GM21526 (cell line): ENCODE results near the gene ODF4.

ENCODE experiments used
- ATAC-seq: cut with Tn5 transposase; IDR thresholded peaks from one replicate; pipeline ENCODE4 v1.9.1; 2021; ENCODE audit warnings: moderate library complexity; ENCODE audit not compliant: unreplicated experiment, low FRiP score

Gene ODF4, protein sequence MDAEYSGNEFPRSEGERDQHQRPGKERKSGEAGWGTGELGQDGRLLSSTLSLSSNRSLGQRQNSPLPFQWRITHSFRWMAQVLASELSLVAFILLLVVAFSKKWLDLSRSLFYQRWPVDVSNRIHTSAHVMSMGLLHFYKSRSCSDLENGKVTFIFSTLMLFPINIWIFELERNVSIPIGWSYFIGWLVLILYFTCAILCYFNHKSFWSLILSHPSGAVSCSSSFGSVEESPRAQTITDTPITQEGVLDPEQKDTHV

DNA sequence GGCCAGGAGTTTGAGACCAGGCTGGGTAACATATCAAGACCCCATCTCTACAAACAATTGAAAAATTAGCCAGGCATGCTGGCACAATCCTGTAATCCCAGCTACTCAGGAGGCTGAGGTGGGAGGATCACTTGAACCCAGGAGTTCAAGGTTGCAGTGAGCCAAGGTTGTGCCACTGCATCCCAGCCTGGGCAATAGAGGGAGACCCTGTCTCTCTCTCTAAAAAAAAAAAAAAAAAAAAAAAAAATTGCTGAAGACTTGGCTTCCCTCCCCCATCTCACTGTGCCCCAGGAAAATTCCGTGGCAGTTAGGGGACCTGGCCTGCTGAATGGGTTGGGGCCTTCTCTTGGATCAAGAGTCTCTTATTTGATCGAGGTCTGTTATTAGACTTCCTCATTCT lies at the start of gene ODF4:
Gene ODF4 (plus strand): TSS at position 301 of the 400 bp plus-strand sequence. CDS start 212 bp downstream, outside the sequence.
- no peak for ATAC-seq

DNA sequence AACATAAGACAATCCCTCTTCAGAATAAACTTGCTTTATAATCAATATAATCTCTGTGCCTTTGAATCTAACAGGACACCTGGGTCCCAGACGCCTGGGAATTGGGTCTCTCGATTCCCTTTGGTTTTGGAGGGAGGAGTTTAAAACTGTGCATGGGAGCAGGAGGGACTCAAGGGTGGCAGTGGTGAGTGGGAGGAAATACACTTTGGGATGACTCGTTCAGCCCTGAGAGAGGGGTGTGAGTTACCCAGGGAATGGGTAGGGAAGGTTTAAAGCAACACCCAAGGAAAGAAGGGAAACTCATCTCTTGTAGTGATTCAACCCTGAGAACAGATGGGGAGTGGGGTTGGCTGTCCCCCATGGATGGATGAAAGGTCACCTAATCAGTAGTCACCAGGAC lies 49.6 kb upstream of the ODF4 start:
- ATAC-seq: no peak

DNA sequence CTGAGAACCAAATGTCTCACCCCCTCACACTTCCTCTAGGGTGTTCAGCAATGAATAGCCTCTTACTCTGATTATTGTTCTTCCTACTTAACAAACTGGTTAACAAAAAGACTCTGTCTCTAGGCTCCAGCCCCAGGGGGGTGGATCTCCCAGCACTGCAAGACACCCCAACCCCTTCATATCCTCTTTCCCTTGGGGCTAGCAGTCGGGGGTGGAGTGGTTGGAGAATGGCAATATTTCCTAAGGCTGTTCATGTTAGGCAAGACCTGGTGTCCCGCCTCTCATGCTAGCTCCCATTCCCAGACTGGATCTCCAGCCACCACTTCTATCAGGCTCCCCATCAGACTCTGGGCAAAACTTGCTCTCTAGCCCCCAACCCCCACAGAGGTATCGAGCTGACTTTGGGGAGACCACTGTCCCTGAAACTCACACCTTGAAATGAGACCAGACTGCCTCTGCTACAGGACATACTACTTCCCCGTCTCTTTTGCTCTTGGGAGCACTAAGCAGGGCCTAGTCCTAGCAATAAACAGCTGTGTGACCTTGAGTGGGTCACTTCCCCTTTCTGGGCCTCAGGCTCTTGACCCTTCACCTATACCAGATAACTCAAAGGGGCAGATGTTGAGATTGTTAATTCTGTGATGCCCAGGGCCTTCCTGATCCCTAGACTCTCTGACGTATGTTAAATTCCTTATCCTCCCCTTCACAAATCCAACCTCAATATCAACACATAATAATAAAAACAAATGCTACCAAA lies 46.8 kb upstream of the ODF4 start:
- ATAC-seq: no peak

DNA sequence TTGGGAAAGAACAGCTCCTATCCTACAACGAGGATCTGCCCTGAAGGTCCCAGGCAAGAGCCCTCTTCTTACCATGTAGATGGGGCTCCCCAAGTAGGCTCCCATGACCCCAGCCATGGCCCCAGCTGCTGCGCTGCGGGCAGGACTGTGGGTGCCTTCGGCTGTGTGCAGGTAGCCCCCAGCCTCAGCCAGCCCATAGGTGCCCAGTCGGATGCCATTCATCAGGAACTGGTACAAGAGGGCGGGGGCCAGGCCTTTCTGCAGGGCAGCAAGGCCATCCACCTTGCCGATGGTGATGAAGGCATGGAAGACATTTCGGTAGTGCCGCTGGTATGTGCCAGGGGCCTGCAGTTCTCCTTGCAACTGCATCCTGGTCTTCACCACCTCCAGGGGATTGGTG lies 45.3 kb upstream of the ODF4 start:
- ATAC-seq: no peak

DNA sequence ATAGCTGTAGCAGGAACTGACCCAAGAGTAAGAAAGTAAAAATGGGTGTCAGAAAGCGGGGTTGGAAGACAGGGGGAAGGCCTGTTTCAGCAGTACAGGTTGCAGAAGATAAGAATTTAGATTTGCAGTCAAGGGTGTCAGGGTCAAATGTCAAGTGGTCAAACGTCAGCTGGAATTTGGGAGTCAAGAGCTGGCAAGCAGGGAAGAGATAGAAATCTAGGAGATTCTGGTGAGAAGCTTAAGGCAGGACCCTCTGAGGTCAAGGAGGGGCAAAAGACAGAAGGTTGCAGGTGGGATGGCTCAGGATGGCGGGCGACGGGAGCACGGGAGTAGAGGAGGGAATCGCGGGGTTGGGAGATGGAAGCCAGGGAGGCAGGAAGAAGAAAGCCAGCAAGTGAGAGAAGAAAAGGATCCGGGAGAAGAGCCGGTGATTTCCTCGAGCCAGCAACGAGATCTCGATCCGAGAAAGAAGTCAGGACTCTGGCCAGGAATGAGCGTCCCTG lies 44.8 kb upstream of the ODF4 start:
- no peak for ATAC-seq

DNA sequence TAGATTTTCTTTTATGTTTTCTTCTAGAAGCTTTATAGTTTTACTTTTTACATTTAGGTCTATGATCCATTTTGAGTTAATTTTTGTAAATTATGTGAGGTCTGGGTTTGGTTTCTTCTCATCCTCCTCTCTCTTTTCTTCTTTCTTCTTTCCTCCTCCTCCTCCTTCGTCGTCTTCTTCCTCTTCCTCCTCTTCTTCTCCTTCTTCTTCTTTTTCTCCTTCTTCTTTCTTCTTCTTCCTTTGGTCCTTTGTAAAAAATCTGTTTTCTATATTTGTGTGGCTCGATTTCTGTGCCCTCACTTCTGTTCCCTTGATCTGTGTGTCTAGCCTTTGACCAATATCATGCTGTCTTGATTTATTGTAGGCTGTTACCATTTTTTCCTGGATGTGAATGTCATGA lies 39.4 kb upstream of the ODF4 start:
- ATAC-seq: no peak

DNA sequence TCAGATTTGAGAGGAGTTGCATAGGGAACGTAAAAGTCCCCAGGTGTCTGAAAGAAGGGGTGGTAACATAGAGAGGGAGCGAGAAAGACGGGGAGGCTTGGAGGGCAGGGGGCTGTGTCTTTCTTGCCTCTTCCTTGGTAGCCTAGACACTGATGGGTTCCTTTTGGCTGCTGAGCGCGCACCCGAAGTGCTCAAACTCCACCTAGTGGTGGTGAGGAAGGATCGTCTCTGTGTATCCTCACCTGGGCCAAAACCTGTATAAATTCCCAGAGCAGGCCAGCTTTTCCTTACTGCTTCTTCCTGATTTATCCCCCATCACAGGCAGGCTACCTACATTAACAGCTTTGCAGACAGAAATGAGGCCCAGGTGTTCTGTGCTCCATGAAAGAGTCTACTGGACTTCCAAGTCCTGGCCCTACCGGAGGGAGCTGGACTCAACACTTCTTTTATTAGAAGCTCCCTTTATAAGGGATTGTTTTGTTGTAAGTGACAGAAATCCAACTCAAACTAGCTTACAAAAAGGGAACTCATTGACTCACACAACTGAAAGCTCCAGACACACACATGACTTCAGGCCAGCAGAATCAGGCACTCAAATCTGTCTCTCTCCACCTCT lies 38.9 kb upstream of the ODF4 start:
- ATAC-seq: no peak

DNA sequence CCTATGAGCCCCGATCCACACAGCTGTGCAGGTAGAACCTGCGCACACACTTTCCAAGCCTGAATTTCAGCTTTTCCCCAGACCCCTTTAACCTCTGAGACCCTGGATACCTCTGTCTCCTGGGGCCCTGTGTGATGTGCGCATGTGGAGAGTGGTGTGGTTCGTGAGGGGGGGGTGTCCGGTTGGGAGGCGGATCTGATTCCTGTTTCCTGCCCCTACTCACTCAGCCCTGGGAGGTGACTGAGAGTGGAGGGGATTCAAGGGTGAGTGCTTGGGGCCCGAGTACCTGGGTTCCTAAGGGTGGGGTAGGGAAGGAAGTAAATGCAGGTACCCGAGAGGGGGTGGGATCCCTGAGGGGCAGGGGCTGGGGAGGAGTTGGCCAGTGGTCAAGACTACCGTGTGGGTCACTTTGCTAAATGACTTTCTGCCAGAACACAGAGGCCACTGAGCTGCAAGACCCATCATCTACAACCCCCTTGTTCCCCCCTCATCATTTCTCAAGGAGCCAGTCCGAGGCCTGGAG lies 29.0 kb upstream of the ODF4 start:
- no peak for ATAC-seq

DNA sequence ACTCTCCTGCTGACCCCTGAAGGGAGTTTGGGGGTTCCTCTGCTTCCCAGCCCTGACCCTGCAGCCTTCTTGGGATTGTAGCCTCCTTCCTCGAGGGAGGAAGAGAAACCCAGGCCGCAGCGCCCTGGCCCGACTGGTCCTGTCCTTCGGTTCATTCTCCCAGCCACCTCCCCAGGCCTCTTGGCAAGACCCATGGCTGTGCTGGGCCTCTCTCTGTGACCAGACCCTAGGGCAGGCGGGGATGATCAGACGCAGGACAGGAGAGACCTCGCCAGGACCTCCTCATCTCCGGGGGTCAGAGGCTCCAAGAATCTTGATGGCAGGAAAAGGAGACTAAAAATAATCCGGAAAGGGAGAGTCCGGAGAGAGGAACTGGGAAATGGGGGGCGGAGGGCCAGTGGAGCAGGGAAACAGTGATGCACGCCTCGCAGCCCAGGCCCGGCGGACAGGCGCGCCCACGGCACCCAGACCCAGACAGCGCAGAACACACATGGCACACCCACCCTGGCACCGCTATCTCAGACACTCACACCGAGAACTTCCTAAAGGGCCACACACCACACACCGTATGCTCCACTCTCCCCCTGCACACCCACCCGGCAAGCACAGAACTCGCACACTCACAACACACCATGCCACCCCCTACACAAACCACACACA lies 28.4 kb upstream of the ODF4 start:
- ATAC-seq: no peak

DNA sequence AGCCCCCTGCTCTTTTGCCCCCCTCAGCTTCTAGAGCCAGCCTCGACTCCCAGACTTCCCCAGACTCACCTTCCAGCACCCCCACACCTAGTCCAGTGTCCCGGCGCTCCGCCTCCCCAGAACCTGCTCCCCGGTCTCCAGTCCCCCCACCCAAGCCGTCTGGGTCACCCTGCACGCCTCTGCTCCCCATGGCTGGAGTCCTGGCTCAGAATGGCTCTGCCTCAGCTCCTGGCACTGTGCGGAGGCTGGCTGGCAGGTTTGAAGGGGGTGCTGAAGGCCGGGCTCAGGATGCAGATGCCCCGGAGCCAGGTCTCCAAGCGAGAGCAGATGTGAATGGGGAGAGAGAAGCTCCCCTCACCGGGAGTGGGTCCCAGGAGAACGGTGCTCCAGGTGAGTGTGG lies 27.4 kb upstream of the ODF4 start:
- ATAC-seq: no peak

DNA sequence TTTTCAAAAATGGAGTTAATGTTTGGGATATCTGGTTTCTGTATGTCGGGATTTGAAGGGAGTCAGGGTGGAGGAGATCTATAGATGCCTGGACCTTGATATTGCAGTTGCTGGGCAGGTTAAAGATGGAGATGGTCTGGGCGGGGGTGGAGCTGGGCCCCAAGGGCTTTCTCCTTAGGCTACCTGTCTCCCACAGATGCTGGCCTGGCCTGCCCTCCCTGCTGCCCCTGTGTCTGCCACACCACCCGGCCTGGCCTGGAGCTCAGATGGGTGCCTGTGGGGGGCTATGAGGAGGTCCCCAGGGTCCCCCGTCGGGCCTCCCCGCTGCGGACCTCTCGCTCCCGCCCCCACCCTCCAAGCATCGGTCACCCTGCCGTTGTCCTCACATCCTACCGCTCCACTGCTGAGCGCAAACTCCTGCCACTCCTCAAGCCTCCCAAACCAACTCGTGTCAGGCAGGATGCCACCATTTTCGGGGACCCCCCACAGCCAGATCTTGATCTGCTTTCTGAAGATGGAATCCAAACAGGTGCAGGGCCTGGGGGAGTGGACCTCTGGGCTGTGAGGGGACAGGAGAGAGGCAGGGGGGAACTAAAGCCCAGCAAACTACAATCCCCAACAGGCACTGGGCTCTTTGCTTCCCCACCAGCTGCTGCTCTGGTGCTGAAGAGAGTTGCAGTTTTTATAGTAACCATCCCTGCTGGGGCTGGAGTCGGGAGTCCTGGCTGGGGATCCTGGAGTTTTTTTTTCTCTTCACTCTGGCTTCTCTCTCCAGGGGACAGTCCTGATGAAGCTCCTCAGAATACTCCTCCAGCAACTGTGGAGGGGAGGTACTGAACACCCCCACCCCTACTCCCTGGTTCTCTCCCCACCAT lies 26.7 kb upstream of the ODF4 start:
- ATAC-seq: no peak

DNA sequence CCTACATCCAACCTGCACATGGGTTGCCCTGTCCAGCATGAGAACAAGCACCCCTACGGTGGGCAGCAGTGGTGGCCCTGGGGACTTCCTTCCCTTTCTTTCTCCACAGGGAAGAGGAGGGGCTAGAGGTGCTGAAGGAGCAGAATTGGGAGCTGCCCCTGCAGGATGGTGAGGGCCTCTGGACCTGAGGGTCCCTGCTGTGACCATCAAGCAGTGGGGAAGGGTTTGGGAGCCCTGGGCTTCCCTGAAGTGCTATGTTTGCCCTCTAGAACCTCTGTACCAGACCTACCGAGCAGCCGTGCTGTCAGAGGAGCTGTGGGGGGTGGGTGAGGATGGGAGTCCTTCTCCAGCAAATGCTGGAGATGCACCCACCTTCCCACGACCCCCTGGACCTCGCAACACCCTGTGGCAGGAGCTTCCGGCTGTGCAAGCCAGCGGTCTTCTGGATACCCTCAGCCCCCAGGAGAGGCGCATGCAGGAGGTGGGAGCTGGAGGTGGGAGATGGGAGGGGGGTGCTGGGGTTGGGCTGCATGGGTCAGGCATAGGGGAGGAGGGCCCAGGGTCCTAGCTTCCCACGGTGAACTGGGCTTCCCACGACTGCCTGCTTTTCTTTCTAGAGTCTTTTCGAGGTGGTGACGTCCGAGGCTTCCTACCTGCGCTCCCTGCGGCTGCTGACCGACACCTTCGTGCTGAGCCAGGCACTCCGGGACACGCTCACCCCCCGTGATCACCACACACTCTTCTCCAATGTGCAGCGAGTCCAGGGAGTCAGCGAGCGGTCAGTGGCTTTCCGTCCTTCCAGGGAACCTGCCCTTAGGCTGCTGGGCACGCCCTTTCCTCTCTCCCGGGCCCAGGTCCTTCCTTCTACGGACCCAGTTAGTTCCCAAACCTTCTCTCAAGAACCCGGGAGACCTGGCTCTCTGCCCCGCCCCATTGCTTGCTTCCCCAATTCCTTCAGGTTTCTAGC lies 24.6 kb upstream of the ODF4 start:
- ATAC-seq: no peak

DNA sequence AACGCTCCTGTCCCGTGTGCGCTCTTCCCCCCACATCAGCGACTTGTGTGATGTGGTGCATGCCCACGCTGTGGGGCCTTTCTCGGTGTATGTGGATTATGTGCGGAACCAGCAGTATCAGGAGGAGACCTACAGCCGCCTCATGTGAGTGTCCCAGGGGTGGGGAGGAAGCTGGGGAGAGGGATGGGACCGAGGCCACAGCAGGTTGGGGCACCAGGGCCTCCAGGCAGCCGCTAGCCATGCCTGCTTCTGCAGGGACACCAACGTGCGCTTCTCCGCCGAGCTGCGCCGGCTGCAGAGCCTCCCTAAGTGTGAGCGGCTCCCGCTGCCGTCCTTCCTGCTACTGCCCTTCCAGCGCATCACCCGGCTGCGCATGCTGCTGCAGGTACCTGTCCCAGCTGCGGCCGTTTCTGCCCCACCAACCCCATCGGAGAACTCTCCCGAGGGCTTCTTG lies 23.8 kb upstream of the ODF4 start:
- no peak for ATAC-seq

DNA sequence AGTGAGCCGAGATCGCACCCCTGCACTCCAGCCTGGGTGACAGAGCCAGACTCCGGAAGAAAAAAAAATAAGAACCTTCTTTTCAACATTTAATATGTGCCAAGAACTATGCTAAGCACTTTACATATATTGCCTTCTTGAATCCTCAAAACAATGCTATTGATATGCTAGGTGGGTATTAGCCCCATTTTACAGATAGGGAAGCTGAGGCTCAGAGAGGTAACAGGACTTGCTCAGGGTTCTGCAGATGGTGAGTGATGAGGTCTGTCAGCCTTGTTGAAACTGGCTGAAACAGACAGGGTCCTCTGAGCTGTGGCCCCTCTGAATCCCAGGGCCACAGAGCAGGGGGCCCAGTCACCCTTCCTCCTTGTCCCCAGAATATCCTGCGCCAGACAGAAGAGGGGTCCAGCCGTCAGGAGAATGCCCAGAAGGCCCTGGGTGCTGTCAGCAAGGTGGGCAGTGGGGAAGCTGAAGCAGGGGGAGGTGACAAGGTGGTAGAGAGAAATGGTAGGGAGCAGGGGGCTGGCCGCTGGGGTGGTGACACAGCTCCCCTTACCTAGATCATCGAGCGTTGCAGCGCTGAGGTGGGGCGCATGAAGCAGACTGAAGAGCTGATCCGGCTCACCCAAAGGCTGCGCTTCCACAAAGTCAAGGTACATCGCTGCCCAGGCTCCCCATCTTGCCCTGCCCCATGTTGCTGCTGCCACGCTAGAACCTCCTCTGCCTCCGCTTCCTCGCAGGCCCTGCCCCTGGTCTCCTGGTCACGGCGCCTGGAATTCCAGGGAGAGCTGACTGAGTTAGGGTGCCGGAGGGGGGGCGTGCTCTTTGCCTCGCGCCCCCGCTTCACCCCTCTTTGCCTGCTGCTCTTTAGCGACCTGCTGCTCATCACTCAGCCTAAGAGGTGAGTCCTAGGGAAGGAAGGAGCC lies 21.4 kb upstream of the ODF4 start:
- no peak for ATAC-seq

DNA sequence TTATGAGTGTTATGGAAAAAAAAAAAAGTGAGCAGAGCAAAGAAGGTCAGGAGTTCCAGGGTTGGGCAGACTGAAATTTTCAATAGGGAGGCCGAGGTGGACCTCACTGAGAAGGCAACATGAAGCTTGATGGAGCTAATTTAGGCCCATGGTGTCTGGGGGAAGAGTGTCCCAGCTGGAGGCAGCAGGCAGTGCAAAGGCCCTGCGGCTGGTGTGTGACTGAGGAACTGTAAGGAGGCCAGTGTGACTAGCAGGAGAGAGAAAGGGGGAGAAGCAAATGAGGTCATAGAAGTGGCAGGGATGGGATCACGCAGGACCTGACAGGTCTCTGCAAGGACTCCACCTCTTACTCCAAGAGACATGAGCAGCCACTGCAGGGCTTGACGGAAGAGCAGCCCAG lies 19.4 kb upstream of the ODF4 start:
- ATAC-seq: no peak

DNA sequence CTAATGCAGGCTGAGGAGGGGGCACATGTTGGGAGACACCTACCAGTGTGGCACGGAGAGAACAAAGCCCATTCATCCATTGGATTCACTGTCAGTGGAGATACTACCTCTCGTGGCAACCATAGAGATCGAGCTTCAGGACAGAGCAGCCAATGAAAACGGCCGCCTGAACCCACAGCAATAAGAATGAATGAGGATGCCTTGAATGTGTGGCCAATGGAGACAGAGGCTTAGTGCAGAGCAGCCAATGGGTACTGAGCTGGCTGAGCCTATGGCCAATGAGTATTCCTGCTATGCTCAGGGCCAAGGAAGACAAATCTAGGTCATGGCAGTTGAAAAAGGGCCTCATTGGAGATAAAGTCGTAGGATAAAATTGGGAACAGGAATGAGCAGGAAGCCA lies 18.6 kb upstream of the ODF4 start:
- ATAC-seq: no peak

DNA sequence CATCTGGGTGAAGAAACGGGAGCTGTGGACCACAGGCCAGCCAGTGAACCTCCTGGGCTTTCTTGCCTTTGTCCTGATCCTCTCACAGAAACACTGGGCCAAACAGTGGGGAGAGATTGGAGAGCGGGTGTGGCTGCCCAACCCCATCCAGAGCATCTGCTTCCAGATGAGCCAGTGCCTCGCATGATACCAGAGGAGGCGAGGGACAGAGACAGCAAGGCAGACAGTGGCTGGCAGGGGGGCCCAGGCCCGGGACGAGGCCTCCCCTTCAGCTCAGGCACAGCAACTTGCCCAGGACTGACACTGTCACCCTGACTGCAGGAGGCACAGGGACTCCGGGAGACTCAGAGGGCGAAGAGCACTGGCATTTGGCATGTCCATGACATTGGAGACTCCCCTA lies 17.6 kb upstream of the ODF4 start:
- no peak for ATAC-seq

DNA sequence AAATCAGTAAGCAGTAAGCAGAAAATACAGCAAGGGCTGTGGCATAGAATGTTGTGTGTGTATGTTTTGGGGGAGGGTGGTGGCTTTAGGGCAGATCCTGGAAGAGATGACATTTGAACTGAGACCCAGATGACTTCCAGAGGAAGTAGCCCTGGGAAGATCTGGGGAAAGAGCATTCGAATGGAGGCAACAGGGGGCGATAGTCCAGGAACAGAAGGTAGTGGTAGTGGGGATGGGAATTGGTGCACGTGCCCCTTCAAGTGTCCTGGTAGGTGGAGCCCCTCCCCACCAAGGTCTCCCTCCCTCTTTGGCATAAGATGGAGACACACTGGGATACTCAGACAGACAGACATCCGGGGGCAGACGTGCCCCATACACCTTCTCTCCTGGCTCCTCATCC lies 15.5 kb upstream of the ODF4 start:
- ATAC-seq: no peak
